A549 (cell line): ENCODE measurements around the gene COL4A5. TPM values are rescaled to one million over a fixed set of nuclear protein-coding genes. Genes with fewer than 3 reads are reported as not detected.
A peak's percentile ranks its signal among the peaks of the same experiment; 100 is the strongest.

Experiments used
- ATAC-seq, 2 experiments: fragments of 200-7000 bp in 1 of 2; fragments of >200 bp in 1 of 2; cut with Nextera tagmentation in 1 of 2; cut with Tn5 transposase in 1 of 2; 3 replicates each; pipeline versions ENCODE4 v1.8.0 to v1.9.1; 2018 to 2020; ENCODE audit warnings: mild to moderate bottlenecking in 1 of 2, moderate library complexity in 1 of 2
- CTCF ChIA-PET: fragments of 300-600 bp; sonication (Branson Sonifier 250); formaldehyde crosslinking; extraction: SDS; loops from one replicate; lab custom pipeline; 2021; ENCODE audit warnings: antibody characterized with exemption, inconsistent platforms; lab: Yijun Ruan, JAX
- POLR2A ChIA-PET: fragments of 350-600 bp; formaldehyde crosslinking; extraction: SDS; loops from one replicate; lab custom pipeline; 2021; ENCODE audit warnings: antibody characterized with exemption, inconsistent platforms; lab: Yijun Ruan, JAX
- DNase-seq, 2 experiments: peaks; one replicate each; pipeline versions ENCODE4 v3.0.0 to v3.0.0-alpha.2; 2011 to 2016; ENCODE audit warnings: low read depth in 1 of 2, low spot score in 1 of 2
- FAIRE-seq: peaks from 2 replicates; lab custom pipeline; 2011; peaks lifted over from hg19 to GRCh38; lab: Jason Lieb, UNC
- H3K27ac ChIP-seq, 2 experiments: fragments of >200 bp; sonication (Bioruptor Twin); formaldehyde crosslinking; 3 replicates each; pipeline ENCODE4 v1.5.1; 2016 to 2017
- H3K4me1 ChIP-seq: fragments of >200 bp; sonication (Bioruptor Twin); formaldehyde crosslinking; 3 replicates; pipeline ENCODE4 v1.6.1; 2016
- H3K4me2 ChIP-seq: fragments of >200 bp; sonication (Bioruptor Twin); formaldehyde crosslinking; 3 replicates; pipeline ENCODE4 v1.6.1; 2016
- H3K4me3 ChIP-seq: fragments of >200 bp; sonication (Bioruptor Twin); formaldehyde crosslinking; 3 replicates; pipeline ENCODE4 v1.5.1; 2016
- H3K9me3 ChIP-seq: fragments of >200 bp; sonication (Bioruptor Twin); formaldehyde crosslinking; 3 replicates; pipeline ENCODE4 v1.6.1; 2016
- ATOH8 ChIP-seq: fragments of 250-450 bp; sonication (Bioruptor Pico); IDR thresholded peaks from 2 replicates; pipeline ENCODE4 v1.5.0; 2020; ENCODE audit warnings: low read depth, mild to moderate bottlenecking, moderate library complexity
- CBX2 ChIP-seq: fragments of 200-600 bp; sonication (generic); IDR thresholded peaks from 2 replicates; pipeline ENCODE4 v1.6.1; 2016; ENCODE audit warnings: low read depth, mild to moderate bottlenecking, borderline replicate concordance
- CEBPB ChIP-seq, 2 experiments: fragments of >200 bp in 1 of 2; sonication (Bioruptor Twin) in 1 of 2; formaldehyde crosslinking in 1 of 2; IDR thresholded peaks; 2 replicates each; pipeline ENCODE4 v1.6.1; 2012 to 2016
- CHD2 ChIP-seq: fragments of 150-350 bp; IDR thresholded peaks from 2 replicates; pipeline ENCODE4 v1.6.1; 2014; ENCODE audit warnings: low read length; ENCODE audit not compliant: partially characterized antibody
- CTCF ChIP-seq: fragments of >200 bp; sonication (Bioruptor Twin); formaldehyde crosslinking; IDR thresholded peaks from 3 replicates; pipeline ENCODE4 v1.5.1; 2016
- EHF ChIP-seq: fragments of 250-450 bp; sonication (Bioruptor Pico); IDR thresholded peaks from 2 replicates; pipeline ENCODE4 v1.5.0; 2020; ENCODE audit warnings: mild to moderate bottlenecking
- EHMT2 ChIP-seq: fragments of 200-600 bp; sonication (generic); IDR thresholded peaks from 2 replicates; pipeline ENCODE4 v1.6.1; 2016; ENCODE audit warnings: antibody characterized with exemption, low read depth, mild to moderate bottlenecking, moderate library complexity
- ELK1 ChIP-seq: fragments of 150-350 bp; IDR thresholded peaks from 2 replicates; pipeline ENCODE4 v1.6.1; 2014; ENCODE audit warnings: low read depth, mild to moderate bottlenecking, low read length
- FOSL2 ChIP-seq, 2 experiments: fragments of 450-650 bp in 1 of 2; fragments of >200 bp in 1 of 2; sonication (Bioruptor Twin) in 1 of 2; formaldehyde crosslinking; IDR thresholded peaks; 2 replicates each; pipeline versions ENCODE4 v1.5.0 to v1.6.1; 2016 to 2020; ENCODE audit warnings: mild to moderate bottlenecking in 1 of 2, moderate library complexity in 1 of 2
- HES2 ChIP-seq: fragments of >200 bp; sonication (Bioruptor Twin); formaldehyde crosslinking; IDR thresholded peaks from 2 replicates; pipeline ENCODE4 v1.6.1; 2016
- JUN ChIP-seq, 2 experiments: fragments of >200 bp; sonication (Bioruptor Twin); formaldehyde crosslinking; IDR thresholded peaks; 2 replicates in 1 of 2; 3 replicates in 1 of 2; pipeline ENCODE4 v1.6.1; 2016 to 2017
- JUNB ChIP-seq: fragments of >200 bp; sonication (Bioruptor Twin); formaldehyde crosslinking; IDR thresholded peaks from 2 replicates; pipeline ENCODE4 v1.6.1; 2016
- KDM1A ChIP-seq: fragments of 200-600 bp; sonication (generic); IDR thresholded peaks from 2 replicates; pipeline ENCODE4 v1.6.1; 2016; ENCODE audit warnings: low read depth, mild to moderate bottlenecking
- KDM5A ChIP-seq: fragments of 200-600 bp; sonication (generic); IDR thresholded peaks from 2 replicates; pipeline ENCODE4 v1.6.1; 2016; ENCODE audit warnings: antibody characterized with exemption, mild to moderate bottlenecking
- NPAS2 ChIP-seq: fragments of 250-450 bp; sonication (Bioruptor Pico); IDR thresholded peaks from 2 replicates; pipeline ENCODE4 v1.8.0; 2022; ENCODE audit warnings: mild to moderate bottlenecking, moderate library complexity, borderline replicate concordance
- RAD21 ChIP-seq, 2 experiments: fragments of >200 bp in 1 of 2; sonication (Bioruptor Twin) in 1 of 2; formaldehyde crosslinking in 1 of 2; IDR thresholded peaks in 1 of 2; conservative IDR thresholded peaks in 1 of 2; 2 replicates in 1 of 2; 3 replicates in 1 of 2; pipeline ENCODE4 v1.6.1; 2012 to 2018; ENCODE audit warnings: inconsistent platforms in 1 of 2
- RARB ChIP-seq: fragments of 250-450 bp; sonication (Bioruptor Pico); IDR thresholded peaks from 2 replicates; pipeline ENCODE4 v1.8.0; 2021; ENCODE audit warnings: mild to moderate bottlenecking, moderate library complexity
- RCOR1 ChIP-seq: fragments of 150-350 bp; IDR thresholded peaks from 2 replicates; pipeline ENCODE4 v1.6.1; 2014; ENCODE audit warnings: antibody characterized with exemption, low read length, low read depth
- REST ChIP-seq: fragments of 200-600 bp; sonication (generic); IDR thresholded peaks from 2 replicates; pipeline ENCODE4 v1.6.1; 2016; ENCODE audit warnings: antibody characterized with exemption, mild to moderate bottlenecking, moderate library complexity
- RFX5 ChIP-seq: fragments of 450-650 bp; IDR thresholded peaks from 2 replicates; pipeline ENCODE4 v1.7.1; 2014; ENCODE audit warnings: antibody characterized with exemption, mild to moderate bottlenecking, moderate library complexity
- RNF2 ChIP-seq: fragments of 200-600 bp; sonication (generic); IDR thresholded peaks from 2 replicates; pipeline ENCODE4 v1.6.1; 2016; ENCODE audit warnings: low read depth, mild to moderate bottlenecking, antibody characterized with exemption, moderate library complexity, borderline replicate concordance
- SMC3 ChIP-seq: fragments of >200 bp; sonication (Bioruptor Twin); formaldehyde crosslinking; IDR thresholded peaks from 3 replicates; pipeline ENCODE4 v1.6.1; 2018; ENCODE audit warnings: inconsistent platforms
- USF2 ChIP-seq: fragments of 450-650 bp; IDR thresholded peaks from 2 replicates; pipeline ENCODE4 v1.6.1; 2014; ENCODE audit warnings: antibody characterized with exemption
- ZSCAN20 ChIP-seq: fragments of 250-450 bp; sonication (Bioruptor Pico); IDR thresholded peaks from 2 replicates; pipeline ENCODE4 v1.8.0; 2022; ENCODE audit warnings: mild to moderate bottlenecking, moderate library complexity
- WGBS: methylation state at CpG from one replicate; pipeline ENCODE4 v1.1.6; 2017; ENCODE audit errors: missing lambda C conversion rate; 5-methylcytosine and 5-hydroxymethylcytosine counted together
- polyA plus RNA-seq, 4 experiments: library from polyadenylated mRNA; depleted of rRNA in 3 of 4; stranded (reverse); fragments of >200 nt; fragmentation: RNase III in 1 of 4; extraction: RNeasy Plus Mini Kit Qiagen cat#74134 plus additional on column Dnase treatment in 1 of 4; gene quantifications; 2 replicates in 3 of 4; 3 replicates in 1 of 4; pipeline ENCODE4 v1.2.3, GENCODE V29; 2011 to 2017

COL4A5 gene
- polyA plus RNA-seq, 2 of the 4 experiments (the other 2 are of a cell fraction), result 17.5 to 48.6 TPM

GRCh38 chrX:108666101-108666500 is 226.5 kb downstream of the COL4A5 start:
- Histone ChIP-seq H3K27ac (no peak overlapping the region), H3K4me1 (no peaks in the 10 kb centered on the region), H3K9me3 (no peaks in the 10 kb centered on the region), H3K4me2 (no peak overlapping the region), H3K4me3 (no peak overlapping the region)
- no peak for ATAC-seq
- peak; percentile 39 for FAIRE-seq
- ChIA-PET CTCF (interaction anchor here (0.6 kb wide), 1 partner anchor 9 kb away, joined by 3 read pairs; no protein-coding TSS in a partner anchor), POLR2A (no interaction called here)
- 97% methylated on average over 1 of the region's 1 CpG for WGBS
- no peak for TF ChIP-seq CHD2
- no peak for TF ChIP-seq KDM5A
- no peak for TF ChIP-seq ZSCAN20 (CRISPR knock-in tag)
- no peak for TF ChIP-seq EHMT2
- TF ChIP-seq RCOR1, result no peak
- no peak for TF ChIP-seq ELK1
- TF ChIP-seq JUN (IDR thresholded peaks at IDR 0.05), result no peak
- no peak for TF ChIP-seq NPAS2 (CRISPR knock-in tag)
- TF ChIP-seq ATOH8, result no peak
- TF ChIP-seq CBX2, result no peak
- TF ChIP-seq CTCF, result no peak
- TF ChIP-seq RNF2, result no peak
- TF ChIP-seq USF2, result no peak
- no peak for TF ChIP-seq KDM1A
- no peak for TF ChIP-seq CEBPB (IDR thresholded peaks at IDR 0.05)
- no peak for TF ChIP-seq FOSL2 (IDR thresholded peaks at IDR 0.05)
- no peak for TF ChIP-seq FOSL2 (CRISPR knock-in tag; IDR thresholded peaks at IDR 0.05)
- DNase-seq, result no peak

GRCh38 chrX:108671526-108671925 is 231.9 kb downstream of the COL4A5 start:
- CTCF ChIA-PET, result no interaction called here
- no peak for ATAC-seq
- no peak overlapping the region for H3K4me3 ChIP-seq
- TF ChIP-seq SMC3, result no peak
- no peak for TF ChIP-seq CBX2
- no peak for TF ChIP-seq EHF
- no peak for TF ChIP-seq ZSCAN20 (CRISPR knock-in tag)
- no peak for TF ChIP-seq RAD21 (conservative IDR thresholded peaks at IDR 0.05 in 1 of 2, IDR thresholded peaks at IDR 0.05 in 1 of 2)
- TF ChIP-seq HES2, result no peak
- no peak for TF ChIP-seq RFX5
- TF ChIP-seq RARB, result no peak
- TF ChIP-seq REST, result no peak
- no peak for TF ChIP-seq JUNB
- TF ChIP-seq, all 56 proteins: peak for 0
- Histone ChIP-seq H3K4me2 (no peak overlapping the region), H3K27ac (no peak overlapping the region), H3K9me3 (no peaks in the 10 kb centered on the region), H3K4me1 (no peaks in the 10 kb centered on the region)
- WGBS, result 66% methylated on average over 2 of the region's 2 CpGs
- DNase-seq (no peak), FAIRE-seq (no peak)
- POLR2A ChIA-PET, result no interaction called here
